GM11168 (cell line): ENCODE data around the gene HMGN2.
"Not testable (repeated sequence)": the region's sequence is repeated elsewhere in the genome, so short reads cannot be mapped to it uniquely, and the experiment has no call there.

Experiments
- in situ Hi-C: fragments of 300-500 bp; cut with MboI; formaldehyde crosslinking; loops from one replicate; pipeline ENCODE4 v1.12.0; 2022; ENCODE audit warnings: low sequenced_read_pairs; ENCODE audit not compliant: unreplicated experiment

HMGN2 gene

GRCh38 chr1:26475989-26476388, 3.7 kb downstream of the HMGN2 start:
- in situ Hi-C loops, result no loop called here

DNA sequence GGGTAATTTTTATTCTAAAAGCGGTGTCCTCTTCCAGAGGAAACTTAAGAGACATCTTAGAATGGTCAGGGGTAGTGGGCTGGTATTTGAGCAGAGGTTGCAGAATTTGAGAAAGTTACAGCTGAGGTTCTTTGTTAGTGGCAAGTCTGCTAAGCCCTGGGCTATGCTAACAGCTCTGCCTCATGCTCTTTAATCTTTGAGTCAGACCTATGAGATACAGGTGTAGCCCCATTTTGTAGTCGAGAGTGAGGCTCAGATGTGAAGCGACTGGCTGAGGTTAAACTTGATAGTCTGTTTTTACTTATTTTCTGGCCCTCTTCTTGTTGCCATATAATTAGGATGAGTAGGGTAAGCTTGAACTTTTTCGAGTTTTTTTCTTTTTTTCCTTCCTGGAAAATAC, 4.7 kb downstream of the HMGN2 start:
- in situ Hi-C loops, result no loop called here

DNA sequence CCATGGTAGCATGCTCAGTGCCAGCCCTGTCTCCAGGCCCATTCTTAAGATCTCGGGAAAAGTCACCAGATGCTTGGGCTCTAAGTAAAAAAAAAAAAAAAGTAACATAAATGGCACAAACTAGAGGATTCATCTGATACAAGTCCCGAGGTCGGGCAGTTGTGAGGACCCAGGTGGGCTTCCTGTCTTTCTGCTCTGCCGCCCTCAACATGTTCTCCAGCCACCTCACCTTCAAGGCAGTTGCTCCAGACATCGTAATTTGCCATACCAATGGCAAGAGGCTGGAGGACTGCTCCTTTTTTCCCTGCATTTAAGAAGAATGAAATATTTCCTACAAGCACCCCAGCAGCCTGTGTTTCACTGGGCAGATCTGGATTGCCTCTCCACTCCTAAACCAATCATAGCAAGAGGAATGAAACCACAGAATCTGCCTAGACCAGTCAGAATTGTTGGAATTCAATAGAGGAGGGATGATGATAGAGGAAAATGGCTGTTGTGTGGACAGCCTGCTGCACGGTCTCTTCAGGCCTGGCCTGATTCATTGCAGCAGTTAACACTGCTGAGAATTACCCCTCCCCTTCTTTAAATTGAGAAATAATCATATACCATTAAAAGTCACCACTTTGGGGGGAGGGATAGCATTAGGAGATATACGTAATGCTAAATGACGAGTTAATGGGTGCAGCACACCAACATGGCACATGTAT, 5.4 kb downstream of the HMGN2 start:
- in situ Hi-C loops, result no loop called here

DNA sequence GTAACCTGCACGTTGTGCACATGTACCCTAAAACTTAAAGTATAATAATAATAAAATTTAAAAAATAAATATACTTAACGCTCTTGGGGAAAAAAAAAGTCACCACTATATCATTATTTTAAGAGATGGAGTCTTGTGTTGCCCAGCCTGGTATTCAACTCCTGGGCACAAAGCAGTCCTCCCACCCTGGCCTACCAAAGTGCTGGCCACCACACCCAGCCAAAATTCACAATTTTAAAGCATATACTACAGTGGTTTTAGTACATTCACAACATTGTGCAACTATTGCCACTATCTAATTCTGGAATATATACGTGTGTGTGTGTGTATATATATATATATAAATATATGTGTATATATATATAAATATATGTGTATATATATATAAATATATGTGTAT, 5.9 kb downstream of the HMGN2 start:
- in situ Hi-C loops, result no loop called here

DNA sequence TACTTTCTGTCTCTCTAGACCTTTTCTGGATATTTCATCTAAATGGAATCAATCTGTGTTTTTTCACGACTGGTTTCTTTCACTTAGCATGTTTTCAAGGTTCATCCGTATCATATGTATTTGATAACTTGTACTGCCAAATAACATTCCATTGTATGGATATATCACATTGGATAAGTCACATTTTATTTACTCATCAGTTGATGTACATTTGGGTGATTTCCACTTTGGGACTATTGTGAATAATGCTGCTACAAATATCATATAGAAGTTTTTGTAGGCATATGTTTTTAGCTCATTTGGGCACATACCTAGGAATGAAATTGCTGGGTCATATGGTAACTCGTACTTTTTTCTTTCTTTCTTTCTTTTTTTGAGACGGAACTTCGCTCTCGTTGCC, 6.7 kb downstream of the HMGN2 start:
- in situ Hi-C loops, result no loop called here

DNA sequence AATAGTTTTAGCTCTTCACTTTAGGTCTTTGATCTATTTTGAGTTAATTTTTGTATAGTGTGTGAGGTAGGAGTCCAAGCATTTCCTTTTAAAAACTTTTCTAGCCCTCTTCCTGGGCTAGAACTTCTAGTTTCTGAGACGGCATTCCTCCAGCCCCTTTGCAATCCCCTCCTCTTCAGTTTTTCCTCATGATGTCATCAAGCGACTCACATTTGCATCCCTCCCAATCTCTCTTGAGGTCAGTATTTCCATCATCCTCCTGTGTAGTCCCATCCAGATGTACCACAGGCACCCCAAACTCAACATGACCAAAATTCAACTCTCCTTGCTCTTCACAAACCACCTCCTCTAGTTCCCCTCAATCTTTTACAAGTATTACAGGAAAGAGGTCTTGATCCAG, 10.7 kb downstream of the HMGN2 start:
- in situ Hi-C loops, result no loop called here

GRCh38 chr1:26483980-26484379, 11.7 kb downstream of the HMGN2 start:
- in situ Hi-C loops, result no loop called here

DNA sequence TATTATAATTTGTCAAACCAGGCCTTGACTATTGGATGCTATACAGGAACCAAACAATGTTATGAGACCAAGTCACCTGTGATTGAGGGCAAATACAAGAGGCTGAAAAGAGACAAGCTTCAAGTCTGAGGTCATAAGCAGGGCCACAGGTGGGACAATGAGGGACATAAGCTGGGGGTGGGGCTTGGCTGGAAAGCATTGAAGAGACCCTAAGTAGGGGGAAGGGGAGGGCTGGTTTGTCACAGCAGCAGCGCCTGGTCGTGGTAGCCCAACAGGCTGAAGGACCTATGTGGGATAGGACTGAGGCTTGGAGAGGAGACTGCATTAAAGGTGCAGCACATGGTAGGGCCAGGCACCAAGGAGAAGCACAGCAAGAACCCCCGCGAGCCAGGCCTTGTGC, 17.9 kb downstream of the HMGN2 start:
- in situ Hi-C loops, result no loop called here

DNA sequence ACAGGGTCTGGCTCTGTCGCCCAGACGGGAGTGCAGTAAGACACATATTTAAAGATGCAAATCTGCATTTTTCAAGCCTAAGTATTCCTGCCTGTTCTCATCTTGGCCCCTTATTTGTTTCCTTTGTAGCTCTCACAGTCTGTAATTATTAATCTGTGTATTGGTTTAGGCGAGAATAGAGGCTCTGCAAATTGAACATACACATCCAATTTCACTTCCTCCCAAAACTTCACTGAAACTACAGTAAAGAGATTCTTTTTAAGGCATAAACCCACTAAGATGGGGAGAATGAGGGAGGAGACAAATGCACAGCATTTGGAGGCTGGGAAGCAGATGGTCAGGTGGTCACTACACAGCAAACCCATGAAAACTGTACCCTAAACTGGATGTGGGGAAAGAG, 21.0 kb downstream of the HMGN2 start:
- in situ Hi-C loops, result no loop called here

- in situ Hi-C loops, result no loop called here
Measured at GRCh38 chr1:26493938-26494337, 21.7 kb downstream of the HMGN2 start.

GRCh38 chr1:26496861-26497260, 24.6 kb downstream of the HMGN2 start:
- in situ Hi-C loops, result no loop called here

- in situ Hi-C loops, result no loop called here
Measured at GRCh38 chr1:26498894-26499293, 26.7 kb downstream of the HMGN2 start.

DNA sequence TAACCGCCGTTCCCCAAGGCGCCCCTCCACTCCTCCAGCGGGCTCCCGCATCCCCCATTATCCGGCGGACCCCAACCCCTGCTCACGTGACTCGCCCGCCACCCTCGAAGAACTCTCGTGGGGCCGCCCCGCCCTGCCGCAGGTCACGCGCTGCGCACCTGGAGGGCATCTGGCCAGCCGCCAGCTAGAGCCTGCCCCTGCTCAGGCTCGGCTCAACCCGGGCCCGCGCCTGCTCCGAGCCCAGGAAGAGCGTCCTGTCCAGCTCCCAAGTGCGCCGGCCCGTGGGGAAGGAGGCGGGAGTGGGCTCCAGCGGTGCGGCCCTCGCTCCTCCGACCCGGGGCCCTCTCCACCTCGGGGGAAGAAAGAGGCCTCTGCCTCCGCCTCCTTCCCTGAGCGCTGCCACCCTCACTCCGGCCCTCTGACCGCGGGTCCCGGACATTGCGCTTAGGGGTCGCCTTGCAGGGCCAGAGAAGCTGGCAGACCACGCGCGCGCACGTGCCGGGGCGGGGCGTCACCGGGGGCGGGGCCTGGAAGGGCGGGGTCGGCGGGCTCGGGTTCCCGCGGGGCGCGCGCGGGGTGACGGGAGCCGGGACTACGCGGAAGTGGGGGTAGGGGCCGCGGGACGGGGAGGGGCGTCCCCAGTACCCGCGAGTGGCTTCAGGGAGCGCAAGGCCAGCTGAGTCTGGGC, 28.4 kb downstream of the HMGN2 start:
- in situ Hi-C loops, result no loop called here

DNA sequence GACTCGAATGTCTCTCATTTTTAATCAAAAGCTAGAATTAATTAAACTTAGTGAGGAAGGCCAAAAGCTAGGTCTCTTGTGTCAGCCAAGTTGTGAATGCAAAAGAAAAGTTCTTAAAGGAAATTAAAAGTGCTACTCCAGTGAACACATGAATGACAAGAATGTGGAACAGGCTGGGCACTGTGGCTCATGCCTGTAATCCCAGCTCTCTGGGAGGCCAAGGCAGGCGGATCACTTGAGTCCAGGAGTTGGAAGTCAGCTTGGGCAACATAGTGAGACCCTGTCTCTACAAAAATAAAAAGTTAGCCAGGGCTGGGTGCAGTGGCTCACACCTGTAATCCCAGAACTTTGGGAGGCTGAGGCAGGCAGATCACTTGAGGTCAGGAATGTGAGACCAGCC, 38.5 kb downstream of the HMGN2 start:
- in situ Hi-C loops, result not testable (repeated sequence)

DNA sequence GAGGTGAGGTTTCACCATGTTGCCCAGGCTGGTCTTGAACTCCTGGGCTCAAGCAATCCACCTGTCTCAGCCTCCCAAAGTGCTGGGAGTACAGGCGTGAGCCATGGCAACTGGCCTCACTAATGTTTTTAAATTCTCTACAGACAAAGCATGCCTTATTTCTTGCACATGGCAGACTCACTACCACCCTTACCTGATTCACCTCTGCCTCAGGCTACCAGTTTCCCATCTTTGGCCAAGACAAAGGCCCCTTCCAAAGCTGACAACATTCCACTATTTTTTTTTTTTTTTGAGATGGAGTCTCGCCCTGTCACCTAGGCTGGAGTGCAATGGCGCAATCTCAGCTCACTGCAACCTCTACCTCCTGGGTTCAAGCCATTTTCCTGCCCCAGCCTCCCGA, 43.6 kb downstream of the HMGN2 start:
- in situ Hi-C loops, result not testable (repeated sequence)

DNA sequence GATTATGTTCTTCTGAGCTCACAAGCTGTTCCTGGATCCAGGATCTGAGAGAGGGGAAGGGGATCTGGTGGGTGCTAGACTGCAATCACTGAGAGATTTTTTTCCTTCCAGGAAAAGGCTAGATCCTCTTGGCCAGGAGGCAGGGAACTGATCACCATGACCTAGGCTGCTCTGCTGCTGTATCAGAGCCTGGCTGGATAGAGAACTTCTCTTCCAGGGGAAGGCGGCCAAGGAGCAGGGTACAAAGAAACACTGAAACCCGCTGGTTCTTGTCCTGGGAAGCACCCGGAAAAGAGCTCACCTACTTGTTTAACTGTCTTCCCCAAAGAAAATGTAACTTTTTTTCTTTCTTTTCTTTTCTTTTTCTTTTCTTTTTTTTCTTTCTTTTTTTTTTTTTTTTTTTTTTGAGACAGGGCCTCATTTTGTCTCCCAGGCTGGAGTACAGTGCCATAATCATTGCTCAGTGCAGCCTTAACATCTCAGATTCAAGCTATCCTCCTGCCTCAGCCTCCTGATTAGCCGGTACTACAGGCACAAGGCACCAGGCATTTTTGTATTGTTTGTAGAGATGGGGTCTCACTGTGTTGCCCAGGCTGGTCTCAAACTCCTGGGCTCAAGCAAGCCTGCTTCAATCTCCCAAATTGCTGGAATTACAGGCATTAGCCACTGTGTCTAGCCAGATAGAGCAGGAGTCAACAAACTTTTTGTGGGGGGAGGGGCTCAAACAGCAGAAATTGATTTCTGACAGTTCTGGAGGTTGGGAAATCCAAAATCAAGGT, 44.9 kb downstream of the HMGN2 start:
- in situ Hi-C loops, result no loop called here

DNA sequence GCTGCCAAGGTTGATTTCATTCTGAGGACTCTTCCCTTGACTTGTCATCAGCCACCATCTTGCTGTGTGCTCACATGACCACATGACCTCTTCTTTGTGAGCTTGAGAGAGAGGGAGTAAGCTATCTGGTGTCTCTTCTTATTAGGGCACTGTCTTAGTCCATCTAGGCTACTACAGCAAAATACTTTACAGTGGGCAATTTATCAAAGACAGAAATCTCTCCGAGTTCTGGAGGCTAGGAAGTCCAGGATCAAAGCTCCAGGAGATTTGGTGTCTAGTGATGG, 45.5 kb downstream of the HMGN2 start:
- in situ Hi-C loops, result no loop called here

- in situ Hi-C loops, result no loop called here
Measured at GRCh38 chr1:26518355-26518754, 46.1 kb downstream of the HMGN2 start.

DNA sequence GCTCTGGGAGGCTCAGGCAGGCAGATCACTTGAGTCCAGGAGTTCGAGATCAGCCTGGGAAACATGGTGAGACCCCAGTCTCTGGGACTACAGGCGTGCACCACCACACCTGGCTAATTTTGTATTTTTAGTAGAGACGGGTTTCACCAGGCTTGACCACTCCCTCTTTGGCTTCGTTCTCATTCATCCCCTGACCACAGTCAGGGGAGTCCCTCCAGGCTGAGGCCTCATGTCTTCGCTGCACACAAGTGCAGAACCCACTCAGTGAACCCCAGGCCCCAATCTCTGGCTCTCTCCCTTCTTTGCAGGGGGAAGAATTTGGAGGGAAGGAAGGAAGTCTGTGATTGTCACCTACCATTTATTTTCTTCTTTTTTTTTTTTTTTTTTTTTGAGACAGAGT, 48.1 kb downstream of the HMGN2 start:
- in situ Hi-C loops, result no loop called here

DNA sequence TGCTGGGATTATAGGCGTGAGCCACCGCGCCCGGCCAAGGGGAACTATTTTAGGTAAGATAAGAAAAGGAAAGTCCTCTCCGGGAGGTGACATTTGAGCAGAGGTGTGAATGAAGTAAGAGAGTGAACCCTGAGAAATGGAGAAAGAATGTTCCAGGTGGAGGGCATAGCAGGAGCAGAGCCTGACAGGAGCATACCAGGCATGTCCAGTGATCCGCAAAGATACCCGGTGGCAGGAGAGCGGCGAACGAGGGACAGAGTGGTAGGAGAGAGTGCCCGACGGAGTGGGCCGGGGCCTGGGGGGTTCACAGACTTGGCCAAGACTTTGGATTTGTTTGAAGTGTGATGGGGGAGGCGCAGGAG, 49.4 kb downstream of the HMGN2 start:
- in situ Hi-C loops, result no loop called here

GRCh38 chr1:26522073-26522472, 49.8 kb downstream of the HMGN2 start:
- in situ Hi-C loops, result no loop called here

- in situ Hi-C loops, result no loop called here
Measured at GRCh38 chr1:26524181-26524580, 51.9 kb downstream of the HMGN2 start.
